Measurements from ENCODE around the gene OR1S2.
"Not testable (repeated sequence)": the region's sequence is repeated elsewhere in the genome, so short reads cannot be mapped to it uniquely, and the experiment has no call there.

Gene OR1S2

GRCh38 chr11:58204042-58204441, at the start of gene OR1S2:
Gene OR1S2 (minus strand): TSS chr11:58204142. CDS start chr11:58204142, 0 bp downstream.
- no peak within 1 kb of the TSS for H3K4me3 ChIP-seq (ENCODE audit: control insufficient read depth, low read depth, low read length)
- DNase-seq (ENCODE audit: low read depth): no peak
- TF ChIP-seq CTCF (IDR thresholded peaks at IDR 0.05; ENCODE audit: control insufficient read depth, insufficient read depth, low read depth, low read length, missing control alignments): no peak

- DNase-seq (ENCODE audit: low read depth): no peak
- no peak overlapping the region for H3K4me3 ChIP-seq (ENCODE audit: control insufficient read depth, low read depth, low read length)
- no peak for TF ChIP-seq CTCF (IDR thresholded peaks at IDR 0.05; ENCODE audit: control insufficient read depth, insufficient read depth, low read depth, low read length, missing control alignments)
Measured at GRCh38 chr11:58243954-58244353, 40.0 kb upstream of the OR1S2 start.

- no peak for DNase-seq (ENCODE audit: low read depth)
- no peak for TF ChIP-seq CTCF (IDR thresholded peaks at IDR 0.05; ENCODE audit: control insufficient read depth, insufficient read depth, low read depth, low read length, missing control alignments)
- no peak overlapping the region for H3K4me3 ChIP-seq (ENCODE audit: control insufficient read depth, low read depth, low read length)
Measured at GRCh38 chr11:58227956-58228615, 24.1 kb upstream of the OR1S2 start.

- no peak for DNase-seq (ENCODE audit: low read depth)
- H3K4me3 ChIP-seq (ENCODE audit: control insufficient read depth, low read depth, low read length): no peak overlapping the region
- no peak for TF ChIP-seq CTCF (IDR thresholded peaks at IDR 0.05; ENCODE audit: control insufficient read depth, insufficient read depth, low read depth, low read length, missing control alignments)
Measured at GRCh38 chr11:58222721-58223120, 18.8 kb upstream of the OR1S2 start.

- no peak overlapping the region for H3K4me3 ChIP-seq (ENCODE audit: control insufficient read depth, low read depth, low read length)
- TF ChIP-seq CTCF (IDR thresholded peaks at IDR 0.05; ENCODE audit: control insufficient read depth, insufficient read depth, low read depth, low read length, missing control alignments): no peak
- no peak for DNase-seq (ENCODE audit: low read depth)
Measured at GRCh38 chr11:58216476-58216875, 12.5 kb upstream of the OR1S2 start.

GRCh38 chr11:58212420-58212819, 8.5 kb upstream of the OR1S2 start, which contains the start of gene OR1S1:
Gene OR1S1 (plus strand): TSS chr11:58212720.
- H3K4me3 ChIP-seq (ENCODE audit: control insufficient read depth, low read depth, low read length); DNase-seq (ENCODE audit: low read depth): not testable (repeated sequence)

- DNase-seq (ENCODE audit: low read depth): no peak
- no peak for TF ChIP-seq CTCF (IDR thresholded peaks at IDR 0.05; ENCODE audit: control insufficient read depth, insufficient read depth, low read depth, low read length, missing control alignments)
- H3K4me3 ChIP-seq (ENCODE audit: control insufficient read depth, low read depth, low read length): no peak overlapping the region
Measured at GRCh38 chr11:58199271-58199670, 4.7 kb downstream of the OR1S2 start.

Data from AG09309 (cell line).